ENCODE data around the gene MS4A13. TPM values are rescaled to one million over a fixed set of nuclear protein-coding genes. Genes with fewer than 3 reads are reported as not detected.

Gene MS4A13
- total RNA-seq, 1 experiment from 2014 or later = not detected

- H4K5ac ChIP-seq (ENCODE audit: insufficient read length, low read depth, low read length) = no peak overlapping the region
- H3K18ac ChIP-seq (ENCODE audit: insufficient read length, low read depth, low read length) = no peak overlapping the region
- H2BK12ac ChIP-seq (ENCODE audit: insufficient read length, low read depth, low read length) = no peak overlapping the region
- no peak overlapping the region for H4K91ac ChIP-seq (ENCODE audit: insufficient read length, low read depth, low read length)
- H3K9me3 Mint-ChIP-seq = peaks cover 16 to 19% of the 10 kb centered on the region in 2 experiments
- H2BK15ac ChIP-seq (ENCODE audit: low read depth, low read length) = no peak overlapping the region
- H3K14ac ChIP-seq (ENCODE audit: insufficient read depth, low read length) = no peak overlapping the region
- H3K4me3 Mint-ChIP-seq = no peak overlapping the region
- no peaks in the 10 kb centered on the region for H3K79me2 ChIP-seq (ENCODE audit: insufficient read depth, low read length)
- no peak overlapping the region for H3K4ac ChIP-seq (ENCODE audit: low read depth, low read length)
- H3K23ac ChIP-seq (ENCODE audit: insufficient read length, low read depth, low read length) = no peak overlapping the region
- no peak overlapping the region for H3K27ac Mint-ChIP-seq
- no peak for DNase-seq
- no peak overlapping the region for H3K27ac ChIP-seq (ENCODE audit: insufficient read length, low read depth, low read length)
- peaks cover 0 to 5% of the 10 kb centered on the region in 2 experiments; a peak in 2 of 4 replicates for H3K4me1 Mint-ChIP-seq
- H3K36me3 Mint-ChIP-seq (ENCODE audit: insufficient read depth in 1 of 3, low read depth in 3 of 3) = peaks cover 5 to 18% (median 8%) of the 10 kb centered on the region in 3 experiments
- no peak overlapping the region for H2BK120ac ChIP-seq (ENCODE audit: low read depth, low read length, poor library complexity, severe bottlenecking)
- TF ChIP-seq CTCF (conservative IDR thresholded peaks at IDR 0.05) = no peak
- no peak overlapping the region for H3K4me2 ChIP-seq (ENCODE audit: insufficient read depth, insufficient read length, low read length)
- no peaks in the 10 kb centered on the region for H3K4me1 ChIP-seq (ENCODE audit: insufficient read depth, low read length)
- no peaks in the 10 kb centered on the region for H3K27me3 ChIP-seq (ENCODE audit: insufficient read depth, low read length)
- H4K8ac ChIP-seq (replicated peaks; ENCODE audit: insufficient read length, low read depth, low read length) = no peak overlapping the region
- no peak overlapping the region for H2BK20ac ChIP-seq (ENCODE audit: low read depth, low read length, poor library complexity, severe bottlenecking)
- no peaks in the 10 kb centered on the region for H4K20me1 ChIP-seq (ENCODE audit: control insufficient read depth, insufficient read depth, insufficient read length)
- no peaks in the 10 kb centered on the region for H3K9me3 ChIP-seq (ENCODE audit: control insufficient read depth, low read depth, low read length)
- no peak overlapping the region for H3K56ac ChIP-seq (ENCODE audit: insufficient read length, low read depth, low read length)
- H3K23me2 ChIP-seq (ENCODE audit: insufficient read length, low read depth, low read length, poor library complexity, severe bottlenecking) = no peaks in the 10 kb centered on the region
- no peaks in the 10 kb centered on the region; the same call in 1 of the 2 replicates for H3K27me3 Mint-ChIP-seq (ENCODE audit: low read depth)
- H3K9ac ChIP-seq (ENCODE audit: extremely low read depth, insufficient read length, low read length) = no peak overlapping the region
- H3T11ph ChIP-seq (ENCODE audit: low read length) = no peak overlapping the region
- no peak overlapping the region for H2BK5ac ChIP-seq (ENCODE audit: insufficient read length, low read length)
- no peaks in the 10 kb centered on the region for H3K79me1 ChIP-seq (ENCODE audit: insufficient read depth, low read depth, low read length, poor library complexity, severe bottlenecking)
- WGBS (ENCODE audit: extremely low coverage, insufficient read length, low lambda C conversion rate) = no CpG with 5 or more reads among the region's 2 CpGs
- no peak overlapping the region for H2AFZ ChIP-seq (ENCODE audit: low read length)
- H2AK5ac ChIP-seq (ENCODE audit: insufficient read length, low read length) = no peak overlapping the region
Measured at GRCh38 chr11:60513496-60514460, 1.4 kb upstream of the MS4A13 start.
